22Rv1 (cell line): Measurements from ENCODE around the gene SLC30A9.

ENCODE experiments used
- ZFX ChIP-seq: fragments of 450-650 bp; IDR thresholded peaks from 2 replicates; pipeline ENCODE4 v1.6.1; 2017; ENCODE audit warnings: antibody characterized with exemption, borderline replicate concordance
- TF ChIP-seq, protein P1 (sequence below): fragments of 450-650 bp; IDR thresholded peaks from 2 replicates; pipeline ENCODE4 v1.5.1; 2017; ENCODE audit warnings: mild to moderate bottlenecking

DNA sequence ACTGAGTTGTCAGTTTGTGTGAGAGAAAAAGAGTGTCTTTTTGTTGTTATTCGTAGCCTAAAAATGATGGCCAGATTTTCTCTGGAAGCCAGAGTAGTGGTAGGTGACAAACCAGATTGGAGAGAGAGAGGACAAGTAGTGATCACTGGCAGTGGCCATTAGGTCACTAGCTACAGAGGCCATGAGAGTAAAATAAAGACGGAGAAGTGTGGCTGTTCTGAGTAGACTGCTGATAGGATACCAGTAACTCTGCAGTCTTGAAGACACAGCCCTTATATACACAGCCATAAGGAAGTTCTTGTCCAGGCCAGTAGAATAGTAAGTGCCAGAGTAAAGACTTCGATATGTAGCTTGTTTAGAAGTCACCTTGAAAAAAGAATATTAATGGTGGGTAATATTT, 7.7 kb downstream of the SLC30A9 start:
- TF ChIP-seq, protein P1, sequence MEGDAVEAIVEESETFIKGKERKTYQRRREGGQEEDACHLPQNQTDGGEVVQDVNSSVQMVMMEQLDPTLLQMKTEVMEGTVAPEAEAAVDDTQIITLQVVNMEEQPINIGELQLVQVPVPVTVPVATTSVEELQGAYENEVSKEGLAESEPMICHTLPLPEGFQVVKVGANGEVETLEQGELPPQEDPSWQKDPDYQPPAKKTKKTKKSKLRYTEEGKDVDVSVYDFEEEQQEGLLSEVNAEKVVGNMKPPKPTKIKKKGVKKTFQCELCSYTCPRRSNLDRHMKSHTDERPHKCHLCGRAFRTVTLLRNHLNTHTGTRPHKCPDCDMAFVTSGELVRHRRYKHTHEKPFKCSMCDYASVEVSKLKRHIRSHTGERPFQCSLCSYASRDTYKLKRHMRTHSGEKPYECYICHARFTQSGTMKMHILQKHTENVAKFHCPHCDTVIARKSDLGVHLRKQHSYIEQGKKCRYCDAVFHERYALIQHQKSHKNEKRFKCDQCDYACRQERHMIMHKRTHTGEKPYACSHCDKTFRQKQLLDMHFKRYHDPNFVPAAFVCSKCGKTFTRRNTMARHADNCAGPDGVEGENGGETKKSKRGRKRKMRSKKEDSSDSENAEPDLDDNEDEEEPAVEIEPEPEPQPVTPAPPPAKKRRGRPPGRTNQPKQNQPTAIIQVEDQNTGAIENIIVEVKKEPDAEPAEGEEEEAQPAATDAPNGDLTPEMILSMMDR = no peak
- no peak for TF ChIP-seq ZFX
